Epithelial cell of esophagus (primary cell): ENCODE measurements around the gene TMC3.

Source experiments
- DNase-seq: peaks from one replicate; pipeline ENCODE4 v3.0.0; 2010; ENCODE audit warnings: low read depth
- H3K4me3 ChIP-seq: 2 replicates; pipeline ENCODE4 v1.5.1; 2011; ENCODE audit warnings: mild to moderate bottlenecking, low read length, control low read depth
- TF ChIP-seq, protein P1 (sequence below): IDR thresholded peaks from 2 replicates; pipeline ENCODE4 v1.5.1; 2011; ENCODE audit warnings: low read depth, mild to moderate bottlenecking, low read length, control low read depth, inconsistent platforms; ENCODE audit not compliant: insufficient read depth; ENCODE audit errors: missing control alignments

Gene TMC3

DNA sequence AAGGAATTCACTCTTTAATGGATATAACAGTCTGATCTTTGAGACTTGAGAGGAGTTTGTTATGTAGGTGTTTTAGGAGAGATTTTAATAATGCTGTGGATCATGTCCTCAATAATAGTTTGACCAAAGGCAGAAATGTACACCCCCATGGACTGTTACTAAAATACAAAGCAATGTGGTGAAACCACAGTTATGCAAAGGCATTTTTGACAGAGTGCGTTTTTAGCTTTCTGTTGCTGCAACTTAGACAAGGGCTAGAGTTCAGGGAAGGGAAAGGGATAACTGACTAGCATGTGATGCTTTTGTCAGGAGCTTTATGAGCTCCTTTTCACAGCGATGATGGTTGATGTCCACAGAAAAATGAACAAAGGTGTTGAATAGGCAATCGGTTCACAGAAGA, 46.5 kb downstream of the TMC3 start:
- no peak overlapping the region for H3K4me3 ChIP-seq
- TF ChIP-seq, protein P1, sequence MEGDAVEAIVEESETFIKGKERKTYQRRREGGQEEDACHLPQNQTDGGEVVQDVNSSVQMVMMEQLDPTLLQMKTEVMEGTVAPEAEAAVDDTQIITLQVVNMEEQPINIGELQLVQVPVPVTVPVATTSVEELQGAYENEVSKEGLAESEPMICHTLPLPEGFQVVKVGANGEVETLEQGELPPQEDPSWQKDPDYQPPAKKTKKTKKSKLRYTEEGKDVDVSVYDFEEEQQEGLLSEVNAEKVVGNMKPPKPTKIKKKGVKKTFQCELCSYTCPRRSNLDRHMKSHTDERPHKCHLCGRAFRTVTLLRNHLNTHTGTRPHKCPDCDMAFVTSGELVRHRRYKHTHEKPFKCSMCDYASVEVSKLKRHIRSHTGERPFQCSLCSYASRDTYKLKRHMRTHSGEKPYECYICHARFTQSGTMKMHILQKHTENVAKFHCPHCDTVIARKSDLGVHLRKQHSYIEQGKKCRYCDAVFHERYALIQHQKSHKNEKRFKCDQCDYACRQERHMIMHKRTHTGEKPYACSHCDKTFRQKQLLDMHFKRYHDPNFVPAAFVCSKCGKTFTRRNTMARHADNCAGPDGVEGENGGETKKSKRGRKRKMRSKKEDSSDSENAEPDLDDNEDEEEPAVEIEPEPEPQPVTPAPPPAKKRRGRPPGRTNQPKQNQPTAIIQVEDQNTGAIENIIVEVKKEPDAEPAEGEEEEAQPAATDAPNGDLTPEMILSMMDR, result no peak
- DNase-seq, result no peak

DNA sequence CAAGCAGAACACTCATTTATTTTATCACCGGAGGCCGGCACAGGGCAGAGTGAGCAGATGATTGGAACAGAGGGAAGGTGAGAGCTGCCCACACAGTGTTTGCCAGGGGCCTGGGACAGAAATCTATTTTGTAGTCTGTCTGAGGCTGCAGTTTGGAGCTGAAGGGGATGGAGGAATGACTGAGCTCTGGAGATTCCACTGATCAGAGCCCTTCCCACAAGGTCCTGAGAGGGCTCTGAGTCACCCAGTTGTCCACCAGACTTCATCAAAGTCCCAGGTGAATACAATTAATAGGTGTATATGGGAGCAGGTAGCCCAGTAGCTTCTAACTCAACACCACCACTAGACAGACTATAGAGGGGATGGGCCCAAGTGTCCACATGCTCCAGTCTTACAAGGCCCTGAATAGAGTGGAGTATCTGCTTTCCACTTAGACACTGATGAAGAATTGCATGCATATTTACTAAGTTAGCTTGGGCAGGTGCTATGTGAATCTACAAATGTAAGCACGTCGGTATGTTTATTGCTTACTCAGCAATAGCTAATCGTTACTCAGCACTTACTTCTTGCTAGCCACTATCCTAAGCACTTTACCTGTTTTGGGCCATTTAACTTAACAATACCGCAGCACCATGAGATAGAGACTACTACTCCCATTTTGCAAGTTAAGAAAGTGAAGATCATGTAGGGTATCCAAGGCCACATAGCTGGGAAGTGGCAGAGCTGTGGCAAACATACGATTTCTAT, 47.4 kb downstream of the TMC3 start:
- H3K4me3 ChIP-seq, result no peak overlapping the region
- TF ChIP-seq, protein P1, result no peak
- no peak for DNase-seq

DNA sequence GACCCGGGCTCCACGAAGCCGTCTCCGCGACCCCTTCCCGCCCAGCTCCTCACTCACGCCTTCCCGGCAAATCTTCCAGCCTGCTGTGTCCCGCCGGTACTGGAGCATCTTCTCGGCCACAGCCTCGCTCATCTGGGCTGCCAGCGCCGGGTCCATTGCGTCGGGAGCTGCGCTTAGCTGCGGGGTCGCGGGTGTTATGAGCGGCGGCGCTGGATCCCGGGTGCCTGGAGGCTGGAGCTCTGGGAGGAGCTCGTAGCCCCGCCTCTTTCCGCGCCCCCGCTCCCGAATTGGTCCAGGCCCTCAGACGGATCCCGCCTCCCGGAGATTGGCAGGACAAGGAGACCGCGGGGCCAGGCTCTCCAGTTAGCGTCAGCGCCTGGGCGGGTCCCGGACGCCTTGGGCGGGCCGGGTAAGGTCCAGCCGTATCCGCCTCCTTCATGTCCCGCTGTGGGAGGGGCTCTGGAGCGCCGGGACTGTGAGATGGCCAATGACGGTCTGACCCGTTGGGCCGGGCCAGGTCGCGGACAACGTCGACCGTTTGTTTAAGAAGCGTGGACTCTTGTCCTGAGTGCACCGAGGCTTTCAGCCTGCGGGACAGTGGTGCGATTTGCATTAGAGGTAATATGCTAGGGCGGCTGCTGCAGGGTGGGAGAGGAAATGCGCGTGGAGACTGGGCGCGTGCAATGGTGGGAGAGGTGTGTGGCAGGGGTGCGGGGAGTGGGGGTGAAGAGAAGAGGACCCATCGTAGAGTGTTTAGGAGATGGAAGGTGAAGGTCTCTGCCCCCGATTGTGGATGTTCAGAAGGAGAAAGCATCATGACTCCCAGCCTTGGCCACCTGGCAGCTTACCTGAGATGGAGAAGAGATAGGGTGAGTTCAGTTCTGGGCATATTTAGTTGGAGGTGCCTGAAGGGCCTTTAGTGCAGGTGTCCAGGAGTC, 49.8 kb downstream of the TMC3 start, which contains the start of gene STARD5:
Gene STARD5 (minus strand): TSS at position 198 of the 938 bp plus-strand sequence. CDS start 42 bp downstream, at position 156.
- H3K4me3 ChIP-seq, result peak within 1 kb of the TSS; percentile 89
- peak; percentile 99 for DNase-seq
- TF ChIP-seq, protein P1, result no peak

DNA sequence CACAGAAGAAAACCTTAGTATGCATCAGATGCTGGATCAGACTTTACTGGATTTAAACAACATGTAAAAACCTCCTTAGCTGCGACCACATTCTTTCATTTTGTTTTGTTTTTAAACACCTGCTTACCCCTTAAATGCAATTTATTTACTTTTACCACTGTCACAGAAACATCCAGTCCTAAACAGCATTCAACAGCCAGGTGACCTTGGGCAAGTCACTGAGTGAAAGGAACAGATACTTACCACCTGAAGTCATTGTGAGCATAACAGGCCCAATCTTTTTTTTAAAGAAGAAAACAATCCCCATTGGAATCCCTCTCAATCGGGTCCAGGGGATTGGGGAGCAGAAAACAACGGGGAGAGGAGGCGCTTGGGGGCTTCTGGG, 50.5 kb downstream of the TMC3 start:
- peak overlapping the region; percentile 89 for H3K4me3 ChIP-seq
- DNase-seq, result peak; percentile 24
- TF ChIP-seq, protein P1, result no peak

DNA sequence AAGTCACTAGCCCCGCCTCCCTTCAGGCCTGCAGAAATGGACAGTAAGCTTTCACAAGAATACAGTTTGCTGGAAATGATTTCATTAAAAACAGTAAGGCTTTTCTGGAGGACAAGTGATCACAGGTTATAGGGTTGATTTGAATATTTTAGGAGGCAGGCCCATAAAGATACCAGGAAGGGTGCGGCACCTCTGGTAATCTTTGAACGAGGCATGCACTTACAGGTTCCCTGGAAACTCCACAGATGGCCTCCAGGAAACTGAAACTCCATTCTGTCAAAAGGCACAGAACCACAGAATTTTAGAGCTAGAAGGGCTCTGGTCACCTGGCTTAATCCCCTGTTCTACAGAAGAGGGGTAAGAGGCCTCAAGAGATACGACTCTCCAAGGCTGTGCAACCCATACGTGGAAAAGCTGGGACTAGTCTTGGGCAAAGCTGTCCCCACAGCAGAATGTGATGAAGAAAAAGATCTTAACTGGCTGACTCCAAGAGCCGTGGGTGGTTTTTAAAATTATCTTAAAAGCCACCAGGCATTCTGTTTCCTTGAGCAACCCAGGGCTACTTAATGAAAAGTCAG, 51.2 kb downstream of the TMC3 start:
- TF ChIP-seq, protein P1, result no peak
- H3K4me3 ChIP-seq, result peak overlapping the region; percentile 89
- DNase-seq, result peak; percentile 74

DNA sequence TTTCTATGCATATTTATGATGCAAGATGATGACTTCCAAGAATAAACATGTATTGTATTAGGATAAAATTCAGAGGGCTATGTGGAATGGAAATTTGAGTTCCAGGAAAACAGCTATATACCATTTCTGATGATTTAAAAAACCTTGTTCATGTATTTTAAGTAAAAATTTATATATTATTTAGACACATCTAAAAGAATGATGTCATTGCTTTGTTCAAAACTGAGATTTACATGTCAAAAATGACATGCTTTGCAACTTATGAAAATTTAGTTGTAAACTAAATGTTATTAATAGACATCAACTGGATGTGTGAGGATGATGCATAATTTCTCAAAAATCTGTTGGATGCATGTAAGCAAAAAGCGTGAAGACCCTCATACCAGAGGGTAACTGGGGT, 52.3 kb downstream of the TMC3 start:
- TF ChIP-seq, protein P1, result no peak

More for the DNA sequence above, 52.3 kb downstream of the TMC3 start:
- no peak overlapping the region for H3K4me3 ChIP-seq
- no peak for DNase-seq
